ENCODE data around the gene PEX3.
"Not testable (repeated sequence)": the region's sequence is repeated elsewhere in the genome, so short reads cannot be mapped to it uniquely, and the experiment has no call there.

PEX3 gene, protein sequence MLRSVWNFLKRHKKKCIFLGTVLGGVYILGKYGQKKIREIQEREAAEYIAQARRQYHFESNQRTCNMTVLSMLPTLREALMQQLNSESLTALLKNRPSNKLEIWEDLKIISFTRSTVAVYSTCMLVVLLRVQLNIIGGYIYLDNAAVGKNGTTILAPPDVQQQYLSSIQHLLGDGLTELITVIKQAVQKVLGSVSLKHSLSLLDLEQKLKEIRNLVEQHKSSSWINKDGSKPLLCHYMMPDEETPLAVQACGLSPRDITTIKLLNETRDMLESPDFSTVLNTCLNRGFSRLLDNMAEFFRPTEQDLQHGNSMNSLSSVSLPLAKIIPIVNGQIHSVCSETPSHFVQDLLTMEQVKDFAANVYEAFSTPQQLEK

DNA sequence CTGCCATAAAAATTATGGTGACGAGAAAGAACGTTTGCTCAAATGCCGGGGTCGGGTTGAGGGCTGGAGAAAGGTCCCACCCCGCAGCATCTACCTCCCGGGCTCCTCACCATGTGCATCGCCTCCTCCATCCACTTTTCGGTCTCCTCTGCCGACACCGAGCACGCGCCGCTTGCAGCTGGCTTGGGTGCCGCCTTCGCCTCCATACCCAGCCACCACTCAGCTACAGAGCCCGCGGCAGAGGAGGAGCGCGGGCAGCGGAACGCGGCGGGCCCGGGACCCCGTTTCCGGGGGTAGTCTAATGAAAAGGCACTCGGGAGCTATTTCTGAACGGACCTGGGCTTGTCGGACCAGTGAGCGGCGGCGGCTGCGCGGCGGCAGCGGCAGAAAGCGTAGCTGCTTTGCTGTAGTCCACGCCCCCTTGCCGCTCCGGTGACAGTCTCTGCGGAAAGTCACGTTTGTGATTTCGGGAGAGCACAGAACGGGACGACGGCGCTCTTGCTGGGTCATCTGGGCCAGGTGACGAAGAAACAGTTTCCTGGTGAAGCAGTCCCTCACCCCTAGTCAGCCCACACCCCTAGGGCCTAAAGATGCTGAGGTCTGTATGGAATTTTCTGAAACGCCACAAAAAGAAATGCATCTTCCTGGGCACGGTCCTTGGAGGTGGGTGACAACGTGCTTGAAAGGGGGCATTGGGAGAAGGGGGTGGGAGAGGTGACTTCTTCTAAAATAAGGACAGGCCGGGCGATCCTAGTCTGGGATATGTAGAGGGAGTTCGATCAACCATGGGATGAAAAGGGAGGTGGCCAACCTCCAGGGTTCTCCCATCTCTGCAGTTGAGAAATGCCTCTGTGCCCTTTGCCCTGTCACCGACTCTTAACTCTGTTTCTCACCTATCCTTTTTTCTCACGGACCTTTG, at the start of gene PEX3, which contains the start of gene ADAT2:
TSS of gene PEX3 (plus strand) at position 353 of the 919 bp plus-strand sequence. CDS start at position 591, 238 bp downstream.
TSS of gene ADAT2 (minus strand) at position 243 of the 919 bp plus-strand sequence. CDS start at position 206, 37 bp downstream.
- DNase-seq, result peak; percentile 93

DNA sequence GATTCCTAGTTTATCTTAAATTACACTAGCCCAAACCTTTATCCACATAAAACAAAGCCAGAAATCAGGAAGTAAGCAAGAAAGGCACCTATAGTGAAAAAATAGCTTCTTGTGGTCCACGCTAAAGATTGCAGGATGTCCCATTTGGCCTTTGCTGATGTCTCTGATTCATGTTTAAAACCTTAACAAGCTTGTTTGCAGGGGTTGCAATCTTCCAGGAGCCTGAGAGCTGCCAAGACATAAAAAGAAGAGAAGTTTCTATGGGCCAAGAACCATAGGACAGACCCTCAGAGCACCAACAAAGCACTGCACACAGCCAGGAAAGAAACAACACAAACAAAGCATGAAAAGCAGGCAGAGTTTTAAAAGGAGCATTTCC, 49.5 kb upstream of the PEX3 start:
- DNase-seq, result no peak

DNA sequence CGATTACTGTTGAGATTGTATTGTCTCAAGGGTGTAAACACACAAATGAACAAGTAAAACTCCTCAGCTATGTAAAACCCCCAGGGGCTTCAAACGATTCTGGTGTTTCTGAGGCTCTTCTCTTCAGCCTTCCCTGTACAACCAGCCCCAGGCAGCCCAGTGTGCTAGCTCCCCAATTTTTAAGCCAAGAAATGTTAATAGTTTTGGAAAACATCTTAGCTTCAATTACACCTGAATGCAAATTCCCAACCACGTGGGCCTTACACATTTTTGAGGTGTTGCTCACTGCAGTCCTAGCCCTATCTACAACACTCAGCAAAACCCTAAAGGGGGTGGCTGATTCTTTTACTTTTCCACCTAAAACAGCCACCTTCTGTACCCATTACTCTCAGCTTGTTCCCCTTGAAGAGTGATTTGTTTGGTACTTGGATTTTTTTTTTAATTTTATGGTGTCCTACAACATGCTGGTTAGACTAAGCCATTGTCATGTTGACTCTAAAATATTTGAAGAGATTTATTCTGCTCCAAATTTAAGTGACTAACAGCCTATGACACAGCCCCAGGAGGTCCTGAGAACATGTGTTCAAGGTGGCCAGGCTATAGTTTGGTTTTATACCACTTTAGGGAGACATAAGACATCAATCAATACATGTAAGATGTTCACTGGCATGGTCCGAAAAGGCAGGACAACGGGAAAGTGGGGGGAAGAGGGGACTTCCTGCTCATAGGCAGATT, 48.8 kb upstream of the PEX3 start:
- DNase-seq, result no peak

DNA sequence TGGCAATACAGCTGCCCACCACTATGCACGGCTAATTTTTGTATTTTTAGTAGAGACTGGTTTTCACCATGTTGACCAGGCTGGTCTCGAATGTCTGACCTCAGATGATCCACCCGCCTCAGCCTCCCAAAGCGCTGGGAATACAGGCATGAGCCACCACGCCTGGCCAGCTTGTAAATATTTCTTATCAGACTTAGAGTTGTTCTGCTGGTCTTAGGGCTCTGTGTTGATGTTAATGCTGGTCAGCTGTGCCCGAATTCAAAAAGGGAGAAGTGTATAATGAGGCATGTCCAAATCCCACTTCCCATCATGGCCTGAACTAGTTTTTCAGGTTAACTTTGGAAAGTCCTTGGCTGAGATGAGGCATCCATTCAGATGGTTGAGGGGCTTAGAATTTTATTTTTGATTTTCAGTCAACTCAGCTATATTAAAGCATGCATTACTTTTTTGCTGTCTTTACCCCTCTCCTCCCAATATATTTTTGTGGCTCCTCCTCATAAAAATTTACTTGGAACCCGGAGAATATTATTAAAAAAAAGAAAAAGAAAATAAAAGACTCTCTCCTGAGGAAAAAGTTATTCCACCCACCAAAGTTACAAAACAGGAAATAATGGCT, 47.8 kb upstream of the PEX3 start:
- no peak for DNase-seq

DNA sequence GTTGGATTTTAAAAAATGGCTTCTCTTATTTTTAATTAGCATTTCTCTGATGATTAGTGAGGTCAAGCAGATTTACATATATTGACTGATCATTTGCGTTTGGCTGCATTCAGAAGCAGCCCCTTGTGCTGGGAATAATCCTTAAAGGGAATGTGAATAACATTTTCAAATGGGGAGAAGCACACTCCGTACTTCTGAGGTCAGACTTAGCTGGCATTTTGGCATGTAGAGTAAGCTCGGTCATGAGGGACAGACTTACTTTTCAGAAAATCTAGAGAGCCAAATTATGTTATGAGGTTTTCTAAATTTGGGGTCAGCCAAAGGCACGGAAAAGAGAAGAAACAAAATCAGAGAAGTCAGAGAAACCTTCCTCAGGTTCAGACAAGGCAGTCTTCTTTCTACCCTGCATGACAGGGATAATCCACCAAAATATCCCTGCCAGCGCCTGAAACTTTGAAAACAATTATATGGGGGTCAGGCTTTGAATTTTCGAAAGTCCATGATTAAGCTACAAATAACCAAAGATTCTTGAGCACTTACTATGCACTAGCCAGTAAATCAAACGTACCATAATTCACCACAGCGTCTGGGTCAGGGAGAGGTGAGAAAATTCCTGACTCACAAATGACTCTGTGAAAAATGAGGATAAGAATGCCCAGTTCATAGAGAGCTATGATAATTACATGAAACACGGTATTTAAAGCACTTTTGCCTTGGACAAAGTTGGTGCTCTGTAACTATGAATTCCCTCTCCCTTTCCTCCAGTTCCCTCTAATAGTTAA, 45.0 kb upstream of the PEX3 start:
- no peak for DNase-seq

DNA sequence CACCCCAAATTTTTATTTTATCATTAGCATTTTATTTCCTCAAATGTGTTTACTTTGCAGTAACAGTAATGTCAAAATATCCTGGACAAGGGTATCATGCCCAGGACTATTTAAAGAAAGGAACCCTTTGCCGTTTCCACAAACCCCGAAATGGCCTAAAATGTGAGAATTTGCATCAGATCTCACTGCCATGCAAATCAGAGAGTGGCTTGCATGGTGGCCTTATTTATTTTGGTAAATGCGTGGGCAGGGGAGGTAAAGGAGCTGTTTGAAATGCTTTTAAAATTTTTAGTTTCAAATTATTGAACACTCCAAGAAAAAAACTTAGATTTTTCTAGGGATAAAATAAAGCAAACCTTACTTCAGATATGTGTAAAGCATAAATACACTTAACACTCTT, 43.9 kb upstream of the PEX3 start:
- DNase-seq, result no peak

DNA sequence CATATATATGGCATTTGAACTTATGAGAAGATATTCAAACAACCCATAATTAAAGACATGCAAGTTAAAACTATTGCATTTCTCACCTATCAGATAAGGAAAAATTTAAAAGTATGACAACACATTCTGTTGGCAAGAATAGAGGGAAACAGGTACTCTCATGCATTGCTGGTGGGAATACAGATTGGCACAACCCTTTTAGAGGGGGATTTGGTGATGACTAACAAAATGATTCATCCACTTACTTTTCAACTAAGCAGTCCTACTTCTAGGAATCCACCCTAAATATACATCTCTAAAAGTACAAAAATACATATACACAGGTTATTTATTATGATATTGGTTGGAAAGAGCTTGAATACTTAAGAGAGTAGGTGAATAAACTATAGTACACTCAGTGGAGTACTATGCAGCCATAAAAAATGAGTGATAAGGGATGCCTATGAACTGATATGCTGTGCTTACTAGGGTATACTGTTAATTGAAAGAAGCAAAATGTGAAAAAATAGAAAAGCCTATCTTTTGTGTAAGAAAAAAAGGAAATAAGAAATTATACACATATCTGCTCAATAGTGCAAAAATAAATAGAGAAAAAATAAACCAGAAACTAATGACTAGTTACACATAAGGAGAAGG, 42.3 kb upstream of the PEX3 start:
- DNase-seq, result no peak

DNA sequence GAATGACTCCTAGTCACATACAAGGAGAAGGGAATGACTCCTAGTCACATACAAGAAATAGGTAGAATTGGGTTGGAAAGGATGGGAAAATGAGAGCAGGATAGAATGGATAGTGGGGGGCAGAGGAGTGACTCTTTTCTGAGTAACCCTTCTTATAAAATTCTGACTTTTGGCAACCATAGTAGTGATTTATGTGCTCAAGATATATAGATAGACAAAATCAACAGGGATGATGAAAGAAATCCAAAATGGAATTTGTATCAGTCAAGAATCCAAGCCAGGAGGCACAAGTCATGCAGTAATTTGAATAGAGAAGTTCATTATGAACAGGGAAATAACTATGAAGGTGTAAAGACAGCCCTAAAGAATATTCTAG, 41.8 kb upstream of the PEX3 start:
- DNase-seq, result no peak

DNA sequence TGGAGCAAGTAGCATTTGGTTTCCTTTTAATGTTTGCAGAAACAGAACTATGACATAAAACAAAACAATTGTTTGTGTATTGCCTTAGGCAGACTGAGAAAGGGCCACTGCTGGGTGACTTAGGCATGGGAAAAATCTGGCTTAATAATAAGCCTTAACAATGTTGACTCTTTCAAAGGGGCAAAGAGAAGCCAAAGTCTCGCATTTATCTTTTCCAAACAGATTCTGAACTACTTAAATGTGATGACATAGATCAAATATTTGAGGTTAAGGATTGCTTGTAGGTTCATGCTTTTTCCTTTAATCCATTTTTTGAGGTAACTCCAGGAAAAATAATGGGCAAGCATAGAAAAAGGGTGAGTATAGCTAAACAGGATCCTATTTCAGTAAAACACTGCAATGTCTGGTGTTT, 39.7 kb upstream of the PEX3 start:
- no peak for DNase-seq

DNA sequence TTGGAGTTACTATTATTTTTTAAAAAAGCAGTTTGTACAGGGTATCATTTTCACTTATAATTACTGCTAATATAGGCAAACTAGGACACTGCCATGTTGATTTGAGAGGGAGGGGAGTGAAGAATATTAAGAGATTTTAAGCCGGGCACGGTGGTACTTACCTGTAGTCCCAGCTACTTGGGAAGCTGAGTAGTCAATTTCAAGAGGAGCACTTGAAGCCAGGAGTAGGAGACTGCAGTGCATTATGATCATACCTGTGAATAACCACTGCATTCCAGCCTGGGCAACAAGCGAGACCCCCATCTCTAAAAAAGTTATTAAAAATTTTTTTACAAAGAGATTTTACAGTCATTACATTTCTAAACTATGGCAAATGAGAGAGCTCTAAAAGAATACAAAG, 35.8 kb upstream of the PEX3 start:
- DNase-seq, result no peak

DNA sequence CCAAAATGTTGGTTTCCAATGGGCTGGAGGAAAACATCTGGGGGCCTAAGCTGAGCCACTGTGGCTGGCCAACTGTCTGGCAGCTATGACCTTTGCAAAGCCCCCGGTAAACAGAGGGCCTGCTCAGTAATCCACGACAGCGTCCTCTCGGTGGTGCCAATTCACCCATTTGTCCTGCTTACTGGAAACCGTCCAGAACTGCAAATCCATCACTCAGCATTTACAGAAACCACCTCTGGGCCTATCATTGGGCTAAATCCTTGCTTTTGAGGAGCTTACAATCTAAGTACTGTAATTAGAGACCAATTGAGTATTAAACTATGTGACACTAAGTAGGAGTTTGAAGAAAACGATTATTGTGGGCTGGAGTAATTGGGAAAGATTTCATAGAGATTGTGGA, 31.1 kb upstream of the PEX3 start:
- no peak for DNase-seq

DNA sequence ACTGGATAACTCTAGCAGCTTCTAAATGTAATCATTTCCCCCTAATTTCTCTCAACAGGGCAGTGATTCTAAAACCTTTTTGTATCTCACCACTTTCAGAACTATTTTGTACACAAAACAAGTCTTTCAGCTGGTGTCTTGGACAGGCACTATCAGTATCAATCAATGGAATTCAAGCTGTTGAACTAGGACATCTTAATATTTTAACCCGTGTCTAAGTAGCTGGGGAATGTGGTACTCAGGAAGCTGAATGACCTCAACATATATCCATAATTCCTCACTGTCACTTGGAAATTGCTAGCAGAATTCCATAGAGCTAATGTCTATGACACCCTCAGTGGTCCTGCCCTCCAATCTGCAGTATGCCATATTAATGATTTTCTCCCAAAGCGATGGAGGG, 24.6 kb upstream of the PEX3 start:
- no peak for DNase-seq

DNA sequence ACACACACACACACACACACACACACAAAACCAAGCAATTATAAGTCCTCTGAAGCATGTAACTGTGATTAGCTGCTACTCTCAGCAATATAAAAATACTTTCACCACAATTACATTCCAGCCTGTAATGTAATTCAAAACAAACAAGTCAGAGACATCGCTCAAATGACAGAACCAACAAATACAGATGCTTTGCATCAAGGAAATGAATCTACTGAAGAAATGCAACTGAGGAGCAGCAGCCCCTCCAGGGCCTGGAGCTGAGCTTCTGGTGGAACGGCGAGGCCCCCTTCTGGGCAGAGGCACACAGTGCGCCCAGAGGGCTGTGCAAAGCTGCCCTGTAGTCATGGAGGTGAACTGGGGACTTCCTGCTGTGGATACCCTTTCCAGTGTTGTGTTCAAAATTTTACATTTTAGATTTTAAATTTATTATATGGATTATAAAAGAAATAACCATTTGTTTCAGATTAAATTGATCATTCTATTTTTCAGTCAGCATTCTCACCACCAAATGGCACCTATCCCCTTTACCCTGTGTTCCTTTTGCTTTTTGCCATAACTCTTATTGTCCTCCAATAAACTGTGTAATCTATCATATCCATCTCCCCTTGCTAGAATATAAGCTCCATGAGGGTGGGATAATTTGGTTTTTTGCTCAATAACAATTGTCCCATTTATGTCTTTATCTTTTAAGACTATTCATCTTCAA, 23.3 kb upstream of the PEX3 start:
- DNase-seq, result peak; percentile 79

DNA sequence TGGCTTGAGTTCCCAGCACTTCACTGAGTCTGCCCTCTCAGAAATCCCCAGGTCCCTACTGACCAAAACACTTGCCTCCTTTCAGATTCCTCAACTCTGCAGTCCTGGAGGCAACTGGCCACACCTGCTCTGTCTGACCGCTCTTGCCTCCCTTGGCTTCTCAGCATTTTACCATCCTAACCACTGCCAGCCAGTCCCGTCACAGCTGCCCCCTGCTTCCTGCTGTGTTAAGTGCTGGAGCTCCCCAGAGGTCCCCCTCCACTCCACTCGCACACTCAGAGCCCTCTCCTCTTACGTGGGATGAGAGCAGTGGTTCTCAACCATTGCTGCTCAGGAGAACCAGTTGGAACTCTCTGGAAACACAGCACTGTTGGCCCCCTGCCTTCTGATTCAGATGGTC, 20.6 kb upstream of the PEX3 start:
- DNase-seq, result no peak

DNA sequence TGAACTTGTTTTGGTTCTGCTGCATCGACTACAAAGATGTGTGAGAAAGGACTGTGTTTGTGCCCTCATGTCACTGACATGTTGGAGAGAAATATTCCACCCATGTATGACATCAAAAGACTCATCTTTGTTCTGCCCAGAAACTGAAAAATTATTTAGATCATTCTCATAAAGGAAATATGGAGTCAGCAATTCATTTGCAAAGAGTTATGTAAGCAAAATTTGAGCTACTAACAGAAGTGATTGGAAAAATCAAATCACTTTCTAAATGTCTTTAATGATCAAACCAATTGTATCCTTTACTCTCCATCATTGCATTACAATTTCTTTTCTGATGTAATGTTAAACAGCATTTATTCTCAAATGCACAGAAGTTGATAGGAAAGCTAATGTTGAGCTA, 19.4 kb upstream of the PEX3 start:
- DNase-seq, result no peak

DNA sequence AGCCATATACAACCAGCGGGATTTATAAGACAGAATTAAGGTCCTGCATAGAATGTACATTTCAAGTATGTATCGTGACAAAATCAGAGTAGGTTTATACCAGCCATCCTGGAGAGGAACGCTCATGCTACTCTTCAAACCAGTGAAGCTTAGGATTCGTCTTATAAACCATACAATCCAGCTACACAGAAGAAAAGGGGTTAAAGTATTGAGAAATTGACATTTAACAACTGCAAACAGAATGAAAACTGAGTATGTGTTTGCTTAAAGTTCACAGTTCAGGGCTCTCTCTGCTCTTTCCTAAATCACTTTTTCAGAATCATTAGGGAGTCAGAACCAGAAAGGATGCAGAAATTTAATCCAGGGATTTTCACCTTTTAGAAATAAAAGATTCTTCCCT, 18.0 kb upstream of the PEX3 start:
- no peak for DNase-seq

DNA sequence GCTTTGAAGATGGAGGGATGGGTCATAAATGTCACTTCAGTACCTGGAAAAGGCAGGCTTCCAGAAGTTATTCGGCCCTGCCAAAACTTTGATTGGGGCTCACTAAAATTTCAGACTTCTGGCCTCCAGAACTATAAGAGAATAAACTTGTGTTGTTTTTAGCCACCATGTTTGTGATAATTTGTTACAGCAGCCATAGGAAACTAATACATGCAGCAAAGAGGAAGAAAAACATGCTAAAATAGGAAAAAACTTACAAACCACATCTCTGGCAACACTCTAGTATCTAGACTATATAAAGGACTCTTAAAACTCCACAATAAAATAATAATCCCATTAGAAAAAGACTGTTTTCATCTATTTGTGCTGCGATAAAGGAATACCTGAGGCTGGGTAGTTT, 9.6 kb upstream of the PEX3 start:
- DNase-seq, result no peak

DNA sequence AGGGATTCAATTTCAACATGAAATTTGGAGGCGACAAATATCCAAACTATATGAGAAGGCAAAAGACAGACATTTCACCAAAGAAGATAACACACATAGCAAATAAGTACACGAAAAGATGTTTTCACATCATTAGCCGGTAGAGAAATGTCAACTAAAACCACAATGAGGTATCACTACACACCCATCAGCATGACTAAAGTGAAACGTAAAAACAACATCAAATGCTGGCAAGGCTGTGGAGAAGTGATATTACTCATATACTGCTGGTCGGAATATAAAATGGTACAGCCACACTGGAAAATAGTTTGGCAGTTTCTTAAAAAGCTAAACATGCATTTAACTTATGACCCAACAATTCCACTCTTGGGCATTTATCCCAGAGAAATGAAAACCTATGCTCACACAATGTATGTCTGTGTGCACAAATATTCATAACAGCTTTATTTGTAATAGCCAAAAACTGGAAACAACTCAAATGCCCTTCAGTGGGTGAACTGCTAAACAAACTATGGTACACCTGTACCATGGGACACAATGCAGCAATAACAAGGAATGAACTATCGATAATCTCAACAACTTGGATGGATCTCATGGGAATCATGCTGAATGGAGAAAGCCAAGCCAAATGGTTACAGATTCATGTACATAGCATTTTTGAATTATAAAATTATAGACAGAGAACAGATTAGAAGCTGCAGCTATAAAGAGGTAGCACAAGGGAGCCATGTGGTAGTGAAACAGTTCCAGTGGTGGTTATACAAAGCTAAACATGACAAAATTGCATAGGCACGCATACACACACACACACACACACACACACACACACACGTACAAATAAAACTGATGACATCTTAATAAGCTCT, 8.7 kb upstream of the PEX3 start:
- DNase-seq, result no peak

DNA sequence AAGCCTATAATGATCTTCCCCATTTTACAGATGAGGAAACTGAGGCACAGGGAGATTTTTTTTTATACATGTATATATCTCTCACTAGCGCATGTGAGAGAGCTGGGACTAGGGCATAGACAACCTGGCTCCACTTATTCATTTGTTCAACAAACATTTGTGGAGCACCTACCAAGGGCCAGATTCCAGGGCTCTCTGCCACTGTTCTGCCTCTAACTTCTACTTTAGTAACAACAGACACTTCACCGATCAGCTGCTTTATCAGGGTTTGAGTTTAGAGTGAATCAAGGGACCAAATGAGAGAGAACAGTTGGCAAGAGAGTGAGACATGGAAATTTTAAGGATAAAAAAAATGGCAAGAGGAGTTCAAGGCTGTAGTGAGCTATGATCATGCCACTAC, 7.5 kb upstream of the PEX3 start:
- DNase-seq, result no peak

DNA sequence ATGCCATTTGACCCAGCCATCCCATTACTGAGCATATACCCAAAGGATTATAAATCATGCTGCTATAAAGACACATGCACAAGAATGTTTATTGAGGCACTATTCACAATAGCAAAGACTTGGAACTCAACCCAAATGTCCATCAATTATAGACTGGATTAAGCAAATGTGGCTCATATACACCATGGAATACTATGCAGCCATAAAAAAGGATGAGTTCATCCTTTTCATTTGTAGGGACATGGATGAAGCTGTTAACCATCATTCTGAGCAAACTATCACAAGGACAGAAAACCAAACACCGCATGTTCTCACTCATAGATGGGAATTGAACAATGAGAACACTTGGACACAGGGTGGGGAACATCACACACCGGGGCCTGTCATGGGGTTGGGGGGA, 2.7 kb upstream of the PEX3 start:
- not testable (repeated sequence) for DNase-seq
